BJ (cell line): Measurements from ENCODE around the gene PDE4A. TPM values are rescaled to one million over a fixed set of nuclear protein-coding genes. Genes with fewer than 3 reads are reported as not detected.
"Not testable (repeated sequence)": the region's sequence is repeated elsewhere in the genome, so short reads cannot be mapped to it uniquely, and the experiment has no call there.

Experiments
- CTCF ChIA-PET: fragments of 350-600 bp; formaldehyde crosslinking; extraction: SDS; loops from one replicate; lab custom pipeline; 2021; ENCODE audit warnings: antibody characterized with exemption, inconsistent platforms; lab: Yijun Ruan, JAX
- POLR2A ChIA-PET: fragments of 300-600 bp; sonication (Branson Sonifier 250); formaldehyde crosslinking; extraction: SDS; loops from one replicate; lab custom pipeline; 2021; ENCODE audit warnings: antibody characterized with exemption; lab: Charles Lee
- DNase-seq: peaks from one replicate; pipeline ENCODE4 v3.0.0-alpha.2; 2011; ENCODE audit warnings: low read depth
- H3K27me3 ChIP-seq: 2 replicates; pipeline ENCODE4 v1.6.0; 2011; ENCODE audit warnings: low read length; ENCODE audit not compliant: control insufficient read depth, insufficient read depth
- H3K36me3 ChIP-seq: 2 replicates; pipeline ENCODE4 v1.5.1; 2011; ENCODE audit warnings: low read length; ENCODE audit not compliant: control insufficient read depth, insufficient read depth
- H3K4me3 ChIP-seq: 2 replicates; pipeline ENCODE4 v1.5.1; 2011; ENCODE audit warnings: low read depth, mild to moderate bottlenecking, control low read depth, low read length
- polyA plus RNA-seq: library from polyadenylated mRNA; depleted of rRNA; stranded (reverse); fragments of >200 nt; gene quantifications from 2 replicates; pipeline ENCODE4 v1.2.3, GENCODE V29; 2011
- TF ChIP-seq, protein P1 (sequence below): IDR thresholded peaks from 2 replicates; pipeline ENCODE4 v1.5.1; 2011; ENCODE audit warnings: low read depth, mild to moderate bottlenecking, control low read depth, inconsistent platforms, low read length, moderate library complexity; ENCODE audit not compliant: insufficient read depth

The PDE4A gene
- polyA plus RNA-seq, 1 experiment: 4.2 TPM

DNA sequence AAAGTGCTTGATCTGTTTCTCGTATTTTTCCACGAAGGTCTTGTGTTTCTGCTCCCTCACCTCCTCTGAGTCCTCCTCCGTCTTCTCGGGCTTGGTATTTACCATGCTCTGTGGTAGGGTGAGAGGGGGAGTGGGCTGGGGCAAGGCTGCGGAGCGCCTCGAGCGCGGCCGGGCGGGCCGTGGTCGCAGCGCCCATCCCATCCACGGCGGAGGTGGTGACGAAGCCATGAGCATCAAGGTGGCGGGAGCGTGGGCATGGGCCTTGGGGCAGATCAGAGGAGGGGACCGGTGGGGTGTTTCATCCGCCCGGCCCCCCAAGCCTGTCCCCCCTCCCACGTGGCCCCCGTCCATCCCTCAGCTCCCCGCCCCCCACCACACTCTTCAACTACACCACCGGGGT is 24.9 kb upstream of the PDE4A start:
- POLR2A ChIA-PET: no interaction called here
- no peak for DNase-seq

DNA sequence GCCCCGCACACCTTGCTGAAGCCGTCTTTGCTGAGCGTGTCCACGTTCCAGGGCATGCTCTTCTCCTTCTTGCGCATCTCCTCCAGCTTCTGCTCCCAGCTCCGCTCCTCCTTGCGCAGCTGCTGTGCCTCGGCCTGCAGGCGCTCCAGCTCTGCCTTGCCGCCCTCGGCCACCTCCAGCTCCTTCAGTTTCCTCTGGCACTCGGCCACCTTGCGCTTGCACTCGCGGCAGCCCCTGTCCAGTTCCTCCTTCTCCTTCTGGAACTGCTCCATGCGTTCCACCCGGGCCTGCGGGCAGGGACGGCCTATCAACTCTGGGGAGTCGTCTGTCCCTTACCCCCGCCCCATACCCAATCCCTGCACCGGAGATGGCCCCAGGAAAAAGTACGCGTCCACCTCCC is 24.4 kb upstream of the PDE4A start:
- POLR2A ChIA-PET: no interaction called here
- TF ChIP-seq, protein P1, sequence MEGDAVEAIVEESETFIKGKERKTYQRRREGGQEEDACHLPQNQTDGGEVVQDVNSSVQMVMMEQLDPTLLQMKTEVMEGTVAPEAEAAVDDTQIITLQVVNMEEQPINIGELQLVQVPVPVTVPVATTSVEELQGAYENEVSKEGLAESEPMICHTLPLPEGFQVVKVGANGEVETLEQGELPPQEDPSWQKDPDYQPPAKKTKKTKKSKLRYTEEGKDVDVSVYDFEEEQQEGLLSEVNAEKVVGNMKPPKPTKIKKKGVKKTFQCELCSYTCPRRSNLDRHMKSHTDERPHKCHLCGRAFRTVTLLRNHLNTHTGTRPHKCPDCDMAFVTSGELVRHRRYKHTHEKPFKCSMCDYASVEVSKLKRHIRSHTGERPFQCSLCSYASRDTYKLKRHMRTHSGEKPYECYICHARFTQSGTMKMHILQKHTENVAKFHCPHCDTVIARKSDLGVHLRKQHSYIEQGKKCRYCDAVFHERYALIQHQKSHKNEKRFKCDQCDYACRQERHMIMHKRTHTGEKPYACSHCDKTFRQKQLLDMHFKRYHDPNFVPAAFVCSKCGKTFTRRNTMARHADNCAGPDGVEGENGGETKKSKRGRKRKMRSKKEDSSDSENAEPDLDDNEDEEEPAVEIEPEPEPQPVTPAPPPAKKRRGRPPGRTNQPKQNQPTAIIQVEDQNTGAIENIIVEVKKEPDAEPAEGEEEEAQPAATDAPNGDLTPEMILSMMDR: no peak
- Histone ChIP-seq H3K4me3 (no peak overlapping the region), H3K36me3 (peaks cover 28% of the 10 kb centered on the region), H3K27me3 (no peaks in the 10 kb centered on the region)
- DNase-seq: no peak
- CTCF ChIA-PET: interaction anchor here (1.0 kb wide), 1 partner anchor 137 kb away, joined by 3 read pairs; no protein-coding TSS in a partner anchor

More for the DNA sequence above, 24.9 kb upstream of the PDE4A start:
- CTCF ChIA-PET: interaction anchor here (1.0 to 5.2 kb wide), 2 partner anchors 136 to 137 kb away, joined by 3 to 86 read pairs; no protein-coding TSS in a partner anchor
- Histone ChIP-seq H3K4me3 (no peak overlapping the region), H3K36me3 (peaks cover 29% of the 10 kb centered on the region), H3K27me3 (no peaks in the 10 kb centered on the region)
- TF ChIP-seq, protein P1: no peak

DNA sequence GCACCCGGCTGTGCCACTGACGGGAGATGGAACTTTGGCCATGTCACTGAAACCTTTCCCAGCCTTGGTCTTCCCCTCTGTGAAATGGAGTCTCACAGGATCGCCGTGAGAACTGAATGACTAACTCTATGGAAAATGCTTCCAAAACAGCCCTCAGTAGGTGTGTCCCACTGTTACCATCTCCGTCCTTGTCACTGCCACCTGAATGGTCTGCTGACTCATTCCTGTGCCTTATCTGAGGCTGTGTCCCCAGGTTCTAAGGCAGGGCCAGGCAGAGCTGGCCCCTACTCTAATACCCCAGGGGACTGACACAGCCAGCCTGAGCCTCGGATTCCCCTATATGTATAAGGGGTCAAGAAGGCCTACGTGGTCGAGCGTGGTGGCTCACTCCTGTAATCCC is 21.5 kb upstream of the PDE4A start:
- TF ChIP-seq, protein P1: no peak
- H3K4me3 ChIP-seq: no peak overlapping the region
- no peaks in the 10 kb centered on the region for H3K27me3 ChIP-seq
- POLR2A ChIA-PET: no interaction called here
- H3K36me3 ChIP-seq: peaks cover 12% of the 10 kb centered on the region
- CTCF ChIA-PET: interaction anchor here (1.7 to 5.4 kb wide), 4 partner anchors 7 to 139 kb away, joined by 8 to 42 read pairs (median 11); no protein-coding TSS in a partner anchor
- DNase-seq: no peak

DNA sequence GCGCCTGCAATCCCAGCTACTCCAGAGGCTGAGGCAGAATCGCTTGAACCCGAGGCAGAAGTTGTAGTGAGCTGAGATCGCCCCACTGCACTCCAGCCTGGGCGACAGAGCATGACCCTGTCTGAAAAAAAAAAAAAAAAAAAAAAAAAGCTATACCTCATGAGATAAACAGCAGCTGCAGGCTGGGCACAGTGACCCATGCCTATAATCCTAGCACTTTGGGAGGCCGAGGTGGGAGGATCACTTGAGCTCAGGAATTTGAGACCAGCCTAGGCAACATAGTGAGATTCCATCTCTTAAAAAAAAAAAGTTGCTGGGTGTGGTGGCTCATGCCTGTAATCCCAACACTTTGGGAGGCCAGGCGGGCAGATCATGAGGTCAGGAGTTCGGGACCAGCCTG is 21.0 kb upstream of the PDE4A start:
- POLR2A ChIA-PET, H3K4me3 ChIP-seq, DNase-seq, H3K27me3 ChIP-seq: not testable (repeated sequence)
- peaks cover 12% of the 10 kb centered on the region for H3K36me3 ChIP-seq
- CTCF ChIA-PET: interaction anchor here (0.6 to 5.4 kb wide), 6 partner anchors 8 to 140 kb away, joined by 3 to 42 read pairs (median 8); no protein-coding TSS in a partner anchor

DNA sequence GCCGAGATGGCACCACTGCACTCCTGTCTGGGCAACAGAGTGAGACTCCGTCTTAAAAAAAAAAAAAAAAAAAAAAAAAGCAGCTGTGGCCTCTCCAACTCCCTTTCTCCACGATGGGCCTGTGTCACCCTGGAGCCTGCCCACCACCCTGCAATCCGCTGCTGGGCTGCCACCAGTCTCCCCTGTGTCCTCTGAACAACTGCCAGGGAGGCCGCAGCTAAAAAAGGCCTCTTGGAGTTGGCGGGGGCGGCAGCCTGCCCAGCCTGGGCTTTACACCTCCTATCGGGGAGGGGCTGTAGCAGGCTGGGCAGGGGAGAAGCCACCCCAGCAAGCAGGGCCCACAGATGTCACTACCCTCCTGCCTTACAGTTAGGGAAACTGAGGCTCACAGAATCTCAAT is 20.5 kb upstream of the PDE4A start:
- no peaks in the 10 kb centered on the region for H3K27me3 ChIP-seq
- H3K36me3 ChIP-seq: peaks cover 9% of the 10 kb centered on the region
- ChIA-PET POLR2A (interaction anchor here (0.6 kb wide), 1 partner anchor 81 kb away, joined by 12 read pairs; no protein-coding TSS in a partner anchor), CTCF (interaction anchor here (1.3 to 5.4 kb wide), 5 partner anchors 8 to 140 kb away, joined by 4 to 42 read pairs (median 9); no protein-coding TSS in a partner anchor)
- TF ChIP-seq, protein P1: no peak
- DNase-seq: no peak
- H3K4me3 ChIP-seq: no peak overlapping the region
